Caki2 (cell line): ENCODE data around the gene CYP11A1. TPM values are rescaled to one million over a fixed set of nuclear protein-coding genes. Genes with fewer than 3 reads are reported as not detected.
A peak's percentile ranks its signal among the peaks of the same experiment; 100 is the strongest.

Experiments
- DNase-seq: peaks from one replicate; pipeline ENCODE4 v3.0.0-alpha.2; 2015; ENCODE audit warnings: low read depth
- in situ Hi-C: cut with HindIII; loops from 2 replicates; pipeline ENCODE4 v1.10.0; 2016; ENCODE audit warnings: low sequenced_read_pairs, low pct_unique_long_range_greater_than_20kb, mixed read lengths
- total RNA-seq: library from RNA; depleted of rRNA; stranded (reverse); fragments of >200 nt; shearing (Covaris generic); gene quantifications from 2 replicates; pipeline ENCODE4 v1.2.3, GENCODE V29; 2014; ENCODE audit warnings: low replicate concordance

The CYP11A1 gene
- total RNA-seq, 1 experiment from 2014 or later: not detected

DNA sequence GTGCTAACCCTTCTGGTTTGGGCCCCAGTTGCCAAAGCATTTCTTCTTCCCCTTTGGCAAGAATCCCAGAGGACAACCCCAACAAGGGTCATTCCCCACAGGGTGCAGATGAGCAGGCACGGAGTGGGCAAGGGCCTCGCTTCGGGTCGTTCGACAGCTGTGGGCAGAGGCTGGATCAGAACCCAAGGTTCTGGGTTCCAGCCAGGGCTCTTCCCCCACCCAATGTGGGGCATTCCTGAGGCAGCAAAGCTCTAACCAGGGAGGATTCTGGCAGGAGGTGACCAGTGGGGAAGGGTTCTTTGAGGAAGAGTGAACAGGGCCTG, 48.3 kb downstream of the CYP11A1 start:
- no peak for DNase-seq
- in situ Hi-C loops: no loop called here

DNA sequence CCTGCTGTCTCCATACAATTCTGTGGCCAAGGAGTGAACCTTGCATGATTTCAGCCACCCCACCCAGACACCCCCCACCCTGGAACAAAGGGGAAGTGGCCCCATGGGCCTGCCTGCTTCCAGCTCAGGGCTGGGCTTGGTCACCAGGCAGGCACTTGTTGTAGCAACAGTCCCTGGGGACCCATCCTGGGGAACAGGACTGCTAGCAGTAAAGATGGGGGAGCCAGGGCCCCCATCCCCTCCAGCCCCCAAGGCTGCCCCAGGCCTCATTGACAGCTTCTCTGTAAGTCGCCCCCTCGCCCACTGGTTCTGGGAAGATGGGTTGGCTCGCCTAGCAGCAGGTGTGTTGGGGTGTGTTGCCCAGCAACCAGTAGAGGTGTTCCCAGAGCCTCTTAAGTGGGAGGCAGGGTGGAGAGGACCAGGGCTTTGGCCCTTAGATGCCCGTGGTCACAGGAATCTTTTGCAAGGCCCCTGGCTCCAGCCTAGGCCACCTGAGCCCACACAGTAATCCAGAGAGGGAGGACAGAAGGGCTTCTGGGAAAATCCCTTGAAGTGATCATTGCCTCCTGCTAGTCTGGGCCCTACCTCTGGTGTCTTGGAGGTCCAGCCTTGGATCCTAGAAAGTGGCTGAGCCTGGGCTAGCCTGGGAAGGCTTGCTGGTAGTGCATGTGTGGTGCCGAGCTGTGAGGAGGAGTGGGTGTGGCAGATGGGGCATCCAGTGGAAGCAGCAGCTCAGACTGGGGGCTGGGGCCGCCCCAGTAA, 48.9 kb downstream of the CYP11A1 start:
- DNase-seq: no peak
- in situ Hi-C loops: no loop called here

DNA sequence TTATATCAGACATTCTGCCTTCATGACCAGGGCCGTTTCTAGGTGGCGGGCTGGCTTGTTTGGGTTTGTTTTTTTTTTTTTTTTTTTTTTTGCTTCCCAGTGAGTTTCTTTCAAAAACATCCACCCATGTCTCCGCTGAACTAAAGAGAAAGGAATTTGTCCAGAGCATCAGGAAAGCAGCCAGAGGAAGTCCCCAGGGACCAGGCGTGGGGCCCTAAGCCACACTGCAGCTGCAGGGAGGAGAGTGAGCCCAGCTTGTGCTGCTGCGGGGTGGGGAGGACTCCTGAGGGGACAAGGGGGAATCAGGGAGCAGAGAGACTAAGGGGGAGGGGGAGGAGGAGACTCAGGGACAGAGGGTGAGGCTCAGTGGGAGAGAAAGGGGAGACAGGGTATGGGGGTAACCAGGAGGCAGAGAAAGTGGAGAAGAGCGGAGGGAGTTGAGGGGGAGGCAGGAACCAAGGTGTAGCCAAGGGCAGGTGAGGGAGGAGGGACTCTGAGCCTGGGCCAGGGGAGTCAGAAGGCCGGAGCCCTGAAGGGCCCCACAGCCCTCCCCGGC, 49.5 kb downstream of the CYP11A1 start:
- in situ Hi-C loops: no loop called here

DNA sequence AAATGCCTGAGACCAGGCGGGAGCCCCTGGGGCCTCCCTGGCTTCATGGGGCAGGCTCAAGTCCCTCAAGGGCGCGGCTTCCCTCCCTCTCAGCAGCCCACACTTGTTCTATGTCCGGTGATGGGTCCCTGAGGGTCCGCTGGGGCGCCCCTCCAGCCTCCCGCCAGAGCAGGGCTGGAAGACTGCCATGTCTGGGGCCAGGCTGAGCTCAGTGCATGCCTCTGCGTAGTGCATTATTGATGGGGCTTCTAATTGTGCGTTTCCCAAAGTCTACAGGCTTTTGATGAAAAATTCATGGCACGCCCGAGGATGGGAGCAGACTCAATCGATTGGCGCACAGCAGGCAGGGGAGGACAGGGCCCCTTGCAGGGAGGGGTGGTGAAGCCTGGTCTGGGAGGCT, 51.3 kb downstream of the CYP11A1 start:
- in situ Hi-C loops: no loop called here

More for the DNA sequence above, 49.5 kb downstream of the CYP11A1 start:
- peak; percentile 57 for DNase-seq

DNA sequence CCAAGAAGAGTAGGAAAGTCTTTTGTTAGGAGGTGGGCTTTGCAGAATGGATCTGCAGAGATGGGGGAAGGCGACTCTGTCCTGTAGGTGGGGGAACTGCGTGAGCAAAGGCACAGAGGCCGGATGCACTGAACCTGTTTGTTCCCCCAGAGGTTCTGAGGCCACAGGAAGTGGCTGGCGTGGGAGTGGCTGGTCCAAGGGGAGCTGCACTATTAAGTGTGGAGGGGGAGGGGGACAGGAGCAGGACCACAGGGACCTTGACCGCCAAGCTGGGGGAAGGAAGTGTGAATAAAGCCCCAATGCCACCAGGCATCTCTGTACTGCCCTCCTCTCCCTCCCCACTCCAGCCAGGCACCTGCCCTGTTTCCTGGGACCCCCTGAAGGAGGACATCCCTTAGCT, 51.8 kb downstream of the CYP11A1 start:
- in situ Hi-C loops: no loop called here
- DNase-seq: no peak

More for the DNA sequence above, 51.3 kb downstream of the CYP11A1 start:
- no peak for DNase-seq

DNA sequence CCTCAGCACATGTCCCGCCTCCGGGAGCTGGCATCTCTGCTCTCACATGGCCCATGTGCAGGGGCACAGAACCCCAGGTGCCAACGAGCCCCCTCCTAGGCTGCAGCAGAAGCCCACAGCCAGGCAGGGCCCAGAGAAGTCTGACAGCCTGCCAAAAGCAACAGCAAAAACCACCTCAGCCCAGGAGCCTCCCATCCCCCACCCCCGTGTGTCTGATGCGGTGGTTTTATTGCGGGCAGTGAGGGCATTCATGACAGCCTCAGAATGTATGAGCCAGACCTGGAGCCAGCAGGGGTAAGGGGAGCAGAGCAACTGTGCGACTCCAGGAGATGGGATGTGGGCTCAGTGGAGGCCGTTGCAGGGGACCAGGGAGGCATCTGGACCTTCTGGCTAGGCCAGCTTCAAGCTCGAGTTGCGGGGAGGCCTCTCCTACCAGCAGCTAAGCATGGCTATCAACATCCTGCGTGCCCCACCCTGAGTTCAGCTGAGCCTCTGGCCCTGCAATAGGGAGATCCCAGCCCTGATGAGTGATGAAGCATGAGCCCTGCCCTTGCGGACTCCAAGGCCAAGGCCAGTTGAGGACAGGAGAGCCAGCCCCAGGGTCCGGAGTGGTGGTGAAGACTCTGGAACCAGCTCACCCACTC, 52.5 kb downstream of the CYP11A1 start:
- in situ Hi-C loops: no loop called here
- no peak for DNase-seq

DNA sequence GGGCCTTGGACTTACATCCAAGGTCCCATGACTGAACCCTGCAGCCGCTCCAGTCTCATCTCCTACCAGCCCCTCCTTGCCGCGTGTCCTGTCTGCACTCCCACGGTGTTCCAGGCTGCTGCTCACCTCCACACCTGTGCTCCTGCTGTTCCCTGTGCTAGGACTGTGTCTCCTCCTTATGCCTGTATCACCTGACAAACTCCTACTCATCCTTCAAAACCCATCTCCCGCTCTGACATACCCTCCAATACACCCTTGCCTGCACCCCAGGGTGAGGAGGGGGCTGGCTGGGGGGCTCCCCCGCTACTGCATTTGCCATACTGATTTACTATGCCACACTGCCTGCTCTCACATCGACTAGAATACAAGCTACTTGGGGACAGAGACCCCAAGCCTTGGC, 53.6 kb downstream of the CYP11A1 start:
- in situ Hi-C loops: no loop called here
- DNase-seq: no peak

DNA sequence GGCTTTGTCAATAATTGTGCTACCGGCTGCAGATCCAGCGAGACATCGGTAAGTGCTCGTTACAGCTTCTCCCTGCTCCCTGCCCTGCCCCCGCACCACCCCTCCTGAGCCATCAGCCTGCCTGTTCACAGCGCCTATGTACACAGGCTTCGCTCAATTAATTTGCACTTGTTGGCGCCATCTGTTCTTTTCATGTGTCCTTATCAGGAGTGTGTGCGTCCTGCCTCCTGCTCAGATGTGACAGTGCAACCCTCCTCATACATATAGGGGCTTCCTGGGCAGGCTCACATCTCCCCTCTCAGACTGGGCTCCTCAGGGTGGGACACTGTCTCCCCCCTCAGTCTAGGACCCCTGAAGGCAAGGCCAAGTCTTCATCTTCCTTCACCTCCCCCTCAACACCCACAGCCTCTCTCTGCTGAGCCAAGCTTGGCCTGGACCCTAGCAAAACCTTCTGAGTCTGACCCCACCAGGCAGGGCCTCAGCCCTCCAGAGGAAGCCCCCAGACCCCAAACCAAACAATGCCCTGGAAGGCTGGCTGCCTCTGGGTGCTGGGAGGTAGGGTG, 54.9 kb downstream of the CYP11A1 start:
- in situ Hi-C loops: no loop called here
- DNase-seq: no peak

DNA sequence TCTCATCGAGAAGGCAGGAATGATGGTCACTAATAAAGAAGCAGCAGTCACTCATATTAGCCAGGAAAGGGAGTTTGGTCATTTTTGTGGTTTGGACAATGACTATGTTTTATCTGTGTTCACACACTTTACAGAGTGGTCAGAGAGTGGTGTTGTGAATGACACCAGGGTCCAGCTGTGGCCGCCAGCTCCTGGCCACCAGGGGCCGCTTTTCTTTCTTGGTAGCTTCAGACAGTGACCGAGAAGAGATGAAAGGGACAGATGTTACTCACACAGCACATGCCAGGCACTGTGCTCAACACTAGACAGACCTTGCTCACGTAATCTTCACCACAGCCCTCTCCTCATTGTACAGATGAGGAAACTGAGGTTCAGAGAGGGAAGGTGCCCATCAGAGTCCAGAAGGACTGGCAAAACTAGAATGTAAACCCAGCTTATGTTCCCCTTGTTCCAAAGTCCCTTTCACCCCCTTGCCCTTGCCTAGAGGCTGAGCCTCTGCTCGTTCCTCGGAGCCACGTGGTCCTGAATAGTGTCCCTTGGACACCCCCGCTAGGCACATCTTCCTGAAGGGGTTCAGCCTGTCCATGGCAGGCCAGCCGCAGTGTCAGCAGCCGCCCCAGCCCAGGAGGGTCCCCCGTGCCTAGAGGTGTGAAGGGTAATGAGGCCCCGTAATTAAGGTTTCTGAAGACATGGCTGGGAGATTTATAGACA, 55.6 kb downstream of the CYP11A1 start:
- in situ Hi-C loops: no loop called here
- no peak for DNase-seq

DNA sequence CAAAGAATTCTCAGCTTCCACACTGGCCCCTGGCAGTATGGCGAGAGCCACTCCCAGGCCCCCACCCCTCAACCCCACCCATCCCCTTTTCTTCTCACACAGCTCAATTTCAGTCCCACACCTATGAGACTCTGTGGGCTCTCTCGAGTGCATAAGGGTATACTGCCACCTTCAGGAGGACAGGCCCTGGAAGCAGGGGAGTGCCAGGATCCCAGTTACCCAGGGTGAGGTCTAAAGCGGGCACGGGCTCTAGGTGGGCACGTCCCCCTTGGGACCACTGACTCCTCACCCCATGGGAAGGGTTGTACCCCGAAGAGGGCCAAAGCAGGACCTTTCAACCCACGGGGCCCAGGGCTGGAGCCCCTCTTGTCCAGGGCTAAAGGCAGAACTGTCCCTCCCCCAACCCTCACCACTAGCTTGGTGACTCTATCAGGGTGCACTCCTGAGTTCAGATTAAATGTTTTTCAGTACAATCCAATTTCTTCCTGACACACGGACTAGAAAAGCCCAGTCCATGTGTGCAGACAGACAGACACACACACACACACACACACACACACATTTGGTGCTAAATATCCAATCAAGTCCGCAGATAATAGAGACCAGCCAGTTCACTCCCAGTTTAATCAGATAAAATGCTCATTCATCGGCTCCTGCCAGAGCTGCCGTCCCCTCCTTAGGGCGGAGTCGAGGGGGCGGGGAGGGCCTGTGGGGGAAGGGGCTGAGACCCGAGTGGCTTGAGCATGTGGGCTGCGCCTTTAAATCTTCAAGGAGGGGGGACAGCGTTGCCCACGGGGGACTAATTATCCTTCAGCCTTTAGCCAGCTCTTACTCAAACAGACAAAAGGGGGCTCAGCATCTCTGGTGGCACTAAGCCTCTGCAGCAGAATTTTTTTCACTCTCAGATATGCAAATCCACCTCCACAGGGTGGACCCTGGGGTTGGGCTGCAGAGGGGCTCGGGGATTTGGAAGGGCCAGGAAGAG, 59.3 kb downstream of the CYP11A1 start:
- DNase-seq: peak; percentile 56
- in situ Hi-C loops: no loop called here

DNA sequence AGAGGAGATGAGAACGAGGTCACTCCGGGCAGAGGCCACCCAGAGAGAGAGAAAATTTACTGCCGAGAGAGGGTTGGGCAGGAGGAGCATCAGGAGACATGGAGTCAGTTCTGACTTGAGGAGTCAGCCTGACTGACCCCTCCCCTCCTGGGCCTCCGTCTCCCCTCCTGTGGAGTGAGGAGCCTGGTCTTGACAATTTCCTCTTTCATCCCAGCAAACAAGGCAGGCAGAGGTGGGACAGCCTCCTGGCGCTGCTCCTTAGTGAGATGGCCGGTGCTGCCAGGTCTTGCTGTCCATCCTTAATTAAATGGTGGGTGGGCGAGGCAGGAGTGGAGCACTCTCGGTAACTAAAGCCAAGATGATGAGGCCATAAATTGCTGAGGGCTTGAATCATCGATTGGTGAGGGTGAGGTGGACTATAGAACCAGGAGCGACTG, 60.6 kb downstream of the CYP11A1 start:
- DNase-seq: no peak
- in situ Hi-C loops: no loop called here

DNA sequence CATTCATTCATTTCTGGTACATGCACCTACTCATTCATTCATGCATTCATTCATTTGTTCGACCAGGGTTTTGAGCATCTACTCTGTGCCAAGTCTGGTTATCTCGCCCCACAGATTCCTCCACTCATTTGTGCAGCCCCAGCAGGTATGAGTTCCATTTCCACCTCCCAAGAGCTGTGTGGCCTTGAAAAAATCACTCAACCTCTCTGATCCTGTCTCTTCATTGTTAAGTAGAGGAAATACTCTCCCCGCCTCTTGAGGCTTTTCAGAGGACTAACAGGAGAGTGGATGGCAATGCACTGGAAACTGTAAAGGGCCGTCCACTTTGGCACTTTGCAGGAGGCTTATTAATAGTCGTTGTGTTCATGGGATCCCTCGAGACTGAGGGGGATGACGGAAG, 61.8 kb downstream of the CYP11A1 start:
- in situ Hi-C loops: no loop called here
- no peak for DNase-seq

DNA sequence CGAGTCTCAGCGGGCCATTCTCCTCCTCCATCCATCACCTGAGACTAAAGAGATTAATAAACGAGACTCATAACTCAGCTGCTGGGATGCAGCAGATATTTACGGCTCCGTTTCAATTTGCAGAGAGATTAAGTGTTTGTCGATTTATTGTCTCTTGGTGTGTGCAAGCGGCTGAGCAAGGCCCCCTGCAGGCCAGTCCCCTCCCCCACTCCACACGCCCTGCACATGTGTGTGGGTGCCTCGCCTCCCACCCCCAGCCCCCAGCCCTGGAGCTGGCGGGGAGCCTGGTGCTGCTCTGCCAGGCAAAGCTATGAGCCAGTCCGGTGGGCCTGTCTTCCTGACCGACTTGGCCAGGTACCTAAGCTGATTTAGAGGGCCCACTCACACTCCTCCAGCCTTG, 63.0 kb downstream of the CYP11A1 start:
- in situ Hi-C loops: no loop called here
- DNase-seq: no peak

DNA sequence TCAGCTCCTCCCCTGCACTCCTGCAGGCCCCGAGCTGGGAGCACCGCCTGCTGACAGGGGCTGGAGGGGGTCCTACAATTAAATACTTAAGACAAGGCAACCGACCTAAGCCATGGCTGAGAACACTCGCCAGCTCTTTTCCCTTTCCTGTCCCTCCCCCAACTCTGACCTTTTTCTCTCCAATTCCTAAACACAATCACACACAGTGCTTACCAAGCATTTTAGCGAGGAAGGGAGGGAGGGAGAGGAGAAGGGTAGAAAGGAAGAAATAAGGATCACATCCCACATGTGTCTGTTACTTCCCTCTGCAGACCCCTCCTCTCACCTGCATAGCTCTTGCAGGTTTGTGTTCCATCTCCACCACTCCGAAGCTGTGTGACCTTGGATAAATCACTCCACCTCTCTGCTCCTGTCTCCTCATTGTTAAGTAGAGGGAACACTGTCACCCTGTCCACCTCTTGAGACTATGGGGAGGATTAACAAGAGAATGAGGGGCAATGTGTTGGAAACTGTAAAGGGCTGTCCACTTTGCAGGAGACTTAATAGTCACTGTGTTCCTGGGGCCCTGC, 63.6 kb downstream of the CYP11A1 start:
- in situ Hi-C loops: no loop called here
- DNase-seq: no peak

DNA sequence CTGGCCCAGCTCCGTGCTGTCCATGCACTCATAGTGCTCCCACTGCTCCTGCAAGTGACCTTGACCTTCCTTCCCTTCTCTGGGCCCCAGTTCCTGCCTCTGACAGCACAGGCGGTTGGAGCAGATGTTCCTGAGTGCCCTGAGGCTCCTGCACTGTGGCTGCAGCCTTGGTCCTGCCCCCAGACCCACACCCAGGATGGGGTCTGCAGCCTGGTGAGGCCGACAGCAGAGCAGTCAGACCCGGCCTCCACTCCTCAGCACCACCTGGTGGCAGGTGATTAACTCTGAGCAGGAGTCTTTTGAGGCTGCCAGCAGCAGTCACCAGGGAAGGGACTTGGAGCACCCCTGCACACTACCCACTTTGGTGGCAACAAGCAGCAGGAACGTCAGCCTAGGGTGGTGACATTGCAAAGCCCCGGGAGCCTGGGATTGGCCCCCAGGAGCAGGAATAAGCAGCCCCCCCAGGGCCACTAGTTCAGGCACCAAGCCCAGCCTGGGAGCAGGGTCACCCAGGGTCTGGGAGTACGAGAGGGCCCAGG, 64.6 kb downstream of the CYP11A1 start:
- in situ Hi-C loops: no loop called here
- DNase-seq: peak; percentile 38

DNA sequence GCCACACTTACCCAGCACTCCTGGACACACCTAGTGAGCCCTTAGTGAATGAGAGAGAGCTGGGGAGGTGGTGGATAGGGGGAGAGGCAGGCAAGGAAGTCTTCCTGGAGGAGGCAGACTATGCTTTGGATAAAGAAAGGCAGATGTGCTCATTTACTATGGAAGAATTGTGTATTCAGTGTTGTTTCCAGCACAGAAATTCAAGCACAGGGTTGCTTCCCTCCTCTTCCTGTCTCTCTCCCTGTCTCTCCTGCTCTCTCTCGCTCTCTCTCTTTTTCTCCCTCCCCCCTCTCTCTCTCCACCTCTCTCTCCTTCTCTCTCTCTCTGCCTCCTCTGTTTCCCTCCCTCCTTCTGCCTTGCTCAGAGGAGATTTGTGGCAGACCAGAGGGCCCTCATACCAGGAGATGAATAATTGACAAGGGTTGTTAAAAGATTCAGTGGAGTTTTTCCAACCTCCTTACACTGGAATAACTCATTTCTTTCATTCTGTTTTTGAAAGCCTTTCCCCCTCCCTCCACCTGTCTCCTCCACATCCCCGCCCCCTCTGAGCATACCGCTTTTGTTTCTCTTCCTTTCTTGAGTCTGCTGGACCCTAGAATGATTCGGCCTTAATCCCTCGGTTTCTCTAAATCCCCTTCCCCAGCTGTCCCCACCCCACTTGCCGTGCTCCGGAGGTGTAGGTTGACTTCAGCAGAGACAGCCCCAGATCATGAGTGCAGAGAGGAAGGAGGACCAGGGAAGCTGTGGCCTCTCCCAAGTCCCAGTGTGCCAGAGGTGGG, 65.7 kb downstream of the CYP11A1 start:
- no peak for DNase-seq
- in situ Hi-C loops: no loop called here
